HUES6 (cell line): ENCODE results near the gene KLHDC8B.

Experiments
- H3K27ac ChIP-seq: 2 replicates; pipeline ENCODE4 v1.7.0; 2013; ENCODE audit warnings: low read depth, mild to moderate bottlenecking, low read length, inconsistent platforms
- H3K27me3 ChIP-seq: 2 replicates; pipeline ENCODE4 v1.6.1; 2013; ENCODE audit warnings: low read length; ENCODE audit not compliant: control insufficient read depth, insufficient read depth
- H3K36me3 ChIP-seq: 2 replicates; pipeline ENCODE4 v1.6.1; 2013; ENCODE audit warnings: low read length; ENCODE audit not compliant: control insufficient read depth, insufficient read depth
- H3K4me1 ChIP-seq: 2 replicates; pipeline ENCODE4 v1.6.1; 2013; ENCODE audit warnings: low read length; ENCODE audit not compliant: control insufficient read depth, insufficient read depth
- H3K4me3 ChIP-seq: 2 replicates; pipeline ENCODE4 v1.5.1; 2013; ENCODE audit warnings: low read depth, low read length
- H3K9ac ChIP-seq: one replicate; pipeline ENCODE4 v1.6.1; 2013; ENCODE audit warnings: mild to moderate bottlenecking, low read length
- H3K9me3 ChIP-seq: 2 replicates; pipeline ENCODE4 v1.6.1; 2013; ENCODE audit warnings: low read depth, low read length; ENCODE audit not compliant: control insufficient read depth, insufficient read depth

Gene KLHDC8B

DNA sequence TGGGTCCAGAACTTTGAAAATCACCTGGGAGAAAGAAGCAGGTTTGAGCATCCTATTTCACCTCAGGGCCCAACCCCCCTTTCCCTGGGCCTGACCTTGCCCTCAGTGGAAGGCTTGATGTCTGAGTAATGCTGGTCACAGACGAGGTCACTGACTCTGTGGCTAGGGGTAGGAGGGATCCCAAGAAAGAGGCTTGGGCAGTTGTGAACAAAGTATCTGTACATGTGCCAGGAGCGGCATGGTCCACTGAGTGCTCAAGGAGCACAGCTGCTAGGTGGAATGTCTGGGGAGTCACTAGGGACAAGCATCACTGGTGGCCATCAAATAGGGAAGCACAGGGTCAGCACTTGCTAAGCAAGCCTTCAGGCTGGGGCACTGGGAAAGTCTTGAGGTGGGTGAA lies 12.6 kb upstream of the KLHDC8B start:
- Histone ChIP-seq H3K4me3 (no peak overlapping the region), H3K4me1 (0 out of 2 replicates have a peak, but pooled peaks cover 3% of the 10 kb centered on the region), H3K36me3 (peaks cover 13% of the 10 kb centered on the region), H3K27me3 (no peaks in the 10 kb centered on the region; the same call in none of the 2 replicates), H3K27ac (no peak overlapping the region), H3K9me3 (no peaks in the 10 kb centered on the region), H3K9ac (no peak overlapping the region)

- Histone ChIP-seq H3K9ac (no peak overlapping the region), H3K36me3 (peaks cover 23% of the 10 kb centered on the region), H3K9me3 (no peaks in the 10 kb centered on the region), H3K4me1 (peaks cover 11% of the 10 kb centered on the region), H3K27ac (no peak overlapping the region), H3K27me3 (no peaks in the 10 kb centered on the region), H3K4me3 (no peak overlapping the region)
Observed at GRCh38 chr3:49161197-49161596, 10.2 kb upstream of the KLHDC8B start.

GRCh38 chr3:49161808-49162530 lies 9.4 kb upstream of the KLHDC8B start:
- peaks cover 23% of the 10 kb centered on the region for H3K36me3 ChIP-seq
- H3K9ac ChIP-seq: no peak overlapping the region
- no peak overlapping the region for H3K27ac ChIP-seq
- peaks cover 17% of the 10 kb centered on the region for H3K4me1 ChIP-seq
- no peaks in the 10 kb centered on the region for H3K9me3 ChIP-seq
- no peak overlapping the region for H3K4me3 ChIP-seq
- no peaks in the 10 kb centered on the region for H3K27me3 ChIP-seq

GRCh38 chr3:49162751-49163419 lies 8.5 kb upstream of the KLHDC8B start:
- no peak overlapping the region for H3K4me3 ChIP-seq
- no peaks in the 10 kb centered on the region for H3K9me3 ChIP-seq
- H3K9ac ChIP-seq: no peak overlapping the region
- H3K4me1 ChIP-seq: peaks cover 16% of the 10 kb centered on the region
- H3K36me3 ChIP-seq: peaks cover 23% of the 10 kb centered on the region
- H3K27me3 ChIP-seq: peaks cover 8% of the 10 kb centered on the region; the same call in 1 of the 2 replicates
- no peak overlapping the region for H3K27ac ChIP-seq

GRCh38 chr3:49163609-49164008 lies 7.8 kb upstream of the KLHDC8B start:
- Histone ChIP-seq H3K4me1 (peaks cover 15% of the 10 kb centered on the region), H3K9me3 (no peaks in the 10 kb centered on the region), H3K4me3 (no peak overlapping the region), H3K27ac (no peak overlapping the region), H3K36me3 (peaks cover 23% of the 10 kb centered on the region), H3K27me3 (peaks cover 12% of the 10 kb centered on the region; the same call in 1 of the 2 replicates), H3K9ac (no peak overlapping the region)

- Histone ChIP-seq H3K9ac (peak overlapping the region; percentile 92), H3K4me3 (peak overlapping the region; percentile 98), H3K36me3 (peaks cover 23% of the 10 kb centered on the region), H3K9me3 (no peaks in the 10 kb centered on the region), H3K27me3 (peaks cover 12% of the 10 kb centered on the region; the same call in 1 of the 2 replicates), H3K27ac (peak overlapping the region; percentile 90; the same call in 1 of the 2 replicates), H3K4me1 (peaks cover 15% of the 10 kb centered on the region)
Observed at GRCh38 chr3:49164983-49165720, 6.2 kb upstream of the KLHDC8B start.

DNA sequence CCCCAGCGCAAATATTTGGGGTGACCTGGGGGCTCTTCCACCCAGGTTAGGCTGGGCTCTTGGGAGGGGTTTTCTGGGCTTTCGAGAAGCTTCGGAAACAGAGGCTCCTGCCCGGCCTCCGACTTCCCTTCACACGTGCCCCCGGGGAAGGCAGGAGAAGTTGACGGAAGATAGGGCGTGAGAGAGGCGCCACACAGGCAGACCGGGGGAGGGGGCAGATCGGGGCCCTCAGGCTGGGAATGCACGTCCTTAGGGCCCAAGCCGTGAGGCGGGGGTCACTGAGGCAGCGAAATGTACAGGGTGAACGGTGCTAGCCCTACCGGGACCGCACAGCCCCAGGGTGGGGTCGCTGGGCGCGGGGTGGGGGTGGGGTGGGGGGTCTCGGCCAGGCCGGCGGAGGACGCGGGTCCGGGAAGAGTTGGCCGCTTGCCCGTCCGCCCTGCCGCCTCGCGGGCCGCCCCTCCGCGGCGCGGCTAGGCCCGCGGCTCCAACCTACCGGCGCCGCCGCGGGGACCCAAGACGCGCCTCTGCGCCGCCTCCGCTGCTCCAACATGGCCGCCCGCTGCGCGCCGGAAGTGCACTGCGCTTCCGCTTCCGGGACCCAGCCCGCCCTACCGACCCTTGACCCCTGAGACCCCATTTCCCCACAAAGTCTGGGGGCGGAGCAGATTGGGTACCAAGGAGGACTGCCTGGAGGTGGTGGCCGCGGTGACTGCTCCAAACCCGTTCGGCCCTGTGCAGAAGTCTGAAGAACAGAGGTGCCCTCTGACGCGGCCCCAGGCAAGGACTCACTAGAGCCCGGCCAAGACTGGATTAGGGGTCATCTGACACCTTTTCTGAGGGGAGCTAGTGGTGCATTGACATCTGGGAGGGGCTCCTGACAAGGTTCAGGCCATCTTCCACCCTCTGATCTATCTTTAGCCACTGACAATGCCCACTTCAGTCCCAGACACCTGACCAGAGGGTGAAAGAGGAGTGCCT lies 5.3 kb upstream of the KLHDC8B start, which contains the start of gene CCDC71:
CCDC71 (minus strand) TSS at position 561 of the 981 bp plus-strand sequence. CDS start 2,123 bp downstream, outside the sequence.
- peak within 1 kb of the TSS; percentile 92 for H3K9ac ChIP-seq
- peaks cover 23% of the 10 kb centered on the region for H3K36me3 ChIP-seq
- H3K4me1 ChIP-seq: peaks cover 18% of the 10 kb centered on the region

GRCh38 chr3:49166752-49167556 lies 4.4 kb upstream of the KLHDC8B start:
- Histone ChIP-seq H3K4me1 (peaks cover 21% of the 10 kb centered on the region), H3K9me3 (no peaks in the 10 kb centered on the region), H3K36me3 (peaks cover 23% of the 10 kb centered on the region), H3K27ac (no peak overlapping the region), H3K27me3 (peaks cover 14% of the 10 kb centered on the region; the same call in 1 of the 2 replicates), H3K9ac (peak overlapping the region; percentile 92), H3K4me3 (peak overlapping the region; percentile 98)

More for the DNA sequence above, 5.3 kb upstream of the KLHDC8B start, which contains the start of gene CCDC71:
- peaks cover 12% of the 10 kb centered on the region; the same call in 1 of the 2 replicates for H3K27me3 ChIP-seq
- peak within 1 kb of the TSS; percentile 98 for H3K4me3 ChIP-seq
- H3K9me3 ChIP-seq: no peaks in the 10 kb centered on the region
- peak within 1 kb of the TSS; percentile 90; the same call in 1 of the 2 replicates for H3K27ac ChIP-seq

DNA sequence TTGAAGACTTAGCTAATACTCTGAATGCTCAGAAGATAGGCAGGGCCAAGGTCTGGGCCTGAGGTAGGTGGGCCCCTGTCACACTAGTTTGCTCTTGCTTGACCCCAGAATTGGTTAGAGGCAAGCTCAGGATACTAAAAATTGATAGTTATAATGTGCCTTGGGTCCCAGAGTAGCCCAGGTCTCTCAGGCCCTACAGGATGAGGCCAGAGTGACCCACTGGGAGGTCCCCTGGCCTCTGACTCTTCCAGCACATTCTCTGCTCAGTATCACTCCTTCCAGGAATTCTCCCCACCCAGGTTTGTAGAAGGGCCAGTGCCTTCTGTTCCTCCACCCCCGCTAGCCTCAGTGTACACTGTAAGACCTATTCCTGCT lies 667 bp upstream of the KLHDC8B start:
- Histone ChIP-seq H3K9me3 (no peaks in the 10 kb centered on the region), H3K4me1 (peaks cover 38% of the 10 kb centered on the region), H3K4me3 (peak overlapping the region; percentile 94; the same call in 1 of the 2 replicates), H3K9ac (no peak overlapping the region), H3K27ac (no peak overlapping the region), H3K27me3 (peaks cover 16% of the 10 kb centered on the region; the same call in 1 of the 2 replicates), H3K36me3 (peaks cover 7% of the 10 kb centered on the region; the same call in 1 of the 2 replicates)
